GM12878 (cell line): Measurements from ENCODE around the gene SUCNR1. TPM values are rescaled to one million over a fixed set of nuclear protein-coding genes. Genes with fewer than 3 reads are reported as not detected.

Source experiments
- ATAC-seq: fragments of 200-7000 bp; cut with Tn5 transposase; 3 replicates; pipeline ENCODE4 v1.9.1; 2020; ENCODE audit warnings: mild to moderate bottlenecking, moderate library complexity
- BruUV-seq: library from RNA; stranded (reverse); fragments of 400-500 nt; replicated peaks from 2 replicates; lab custom pipeline; 2021; lab: Mats Ljungman, UMichigan
- CTCF ChIA-PET: fragments of 300-600 bp; sonication (Branson Sonifier 250); formaldehyde crosslinking; extraction: SDS; loops from one replicate; lab custom pipeline; 2021; ENCODE audit warnings: inconsistent platforms; lab: Yijun Ruan, JAX
- POLR2A ChIA-PET: fragments of 350-600 bp; formaldehyde crosslinking; extraction: SDS; loops from one replicate; lab custom pipeline; 2021; ENCODE audit warnings: inconsistent platforms; lab: Charles Lee
- RAD21 ChIA-PET: fragments of 300-600 bp; sonication (Branson Sonifier 250); formaldehyde crosslinking; loops from one replicate; lab custom pipeline; 2023; ENCODE audit warnings: antibody characterized with exemption; ENCODE audit not compliant: unreplicated experiment; lab: Charles Lee
- SMC1A ChIA-PET: fragments of 300-600 bp; sonication (Branson Sonifier 250); formaldehyde crosslinking; loops from one replicate; lab custom pipeline; 2023; ENCODE audit not compliant: unreplicated experiment, uncharacterized antibody; lab: Charles Lee
- DNase-seq: peaks from one replicate; pipeline ENCODE4 v3.0.0-alpha.2; 2011; ENCODE audit warnings: low read depth, low spot score
- FAIRE-seq: peaks from 3 replicates; lab custom pipeline; 2011; peaks lifted over from hg19 to GRCh38; lab: Jason Lieb, UNC
- H2AFZ ChIP-seq: 2 replicates; pipeline ENCODE4 v1.6.0; 2011; ENCODE audit warnings: low read depth, low read length, control low read depth; ENCODE audit not compliant: control insufficient read depth
- H3K27ac ChIP-seq: 2 replicates; pipeline ENCODE4 v1.5.1; 2011; ENCODE audit warnings: control low read depth; ENCODE audit not compliant: control insufficient read depth, insufficient read depth
- H3K27me3 ChIP-seq, 2 experiments: replicated peaks in 1 of 2; 2 replicates each; pipeline versions ENCODE4 v1.6.0 to v1.6.1; 2011; ENCODE audit warnings: low read length in 1 of 2; ENCODE audit not compliant: control insufficient read depth in 2 of 2, insufficient read depth in 2 of 2
- H3K36me3 ChIP-seq, 2 experiments: 2 replicates each; pipeline ENCODE4 v1.5.1; 2011; ENCODE audit warnings: low read length in 1 of 2; ENCODE audit not compliant: control insufficient read depth in 2 of 2, insufficient read depth in 2 of 2
- H3K4me1 ChIP-seq: 2 replicates; pipeline ENCODE4 v1.6.1; 2011; ENCODE audit warnings: mild to moderate bottlenecking, low read length, moderate library complexity, mixed read lengths; ENCODE audit not compliant: control insufficient read depth, insufficient read depth
- H3K4me2 ChIP-seq: 2 replicates; pipeline ENCODE4 v1.6.0; 2011; ENCODE audit warnings: control low read depth; ENCODE audit not compliant: control insufficient read depth, insufficient read depth
- H3K4me3 ChIP-seq: fragments of 200-600 bp; sonication (generic); 2 replicates; pipeline ENCODE4 v1.5.1; 2016
- H3K79me2 ChIP-seq: 2 replicates; pipeline ENCODE4 v1.6.0; 2011; ENCODE audit warnings: low read length; ENCODE audit not compliant: control insufficient read depth, insufficient read depth
- H3K9ac ChIP-seq: 2 replicates; pipeline ENCODE4 v1.8.0; 2011; ENCODE audit warnings: low read length, control low read depth, mixed read lengths; ENCODE audit not compliant: control insufficient read depth, insufficient read depth
- H3K9me3 ChIP-seq: replicated peaks from 3 replicates; pipeline ENCODE4 v1.5.1; 2011; ENCODE audit warnings: mild to moderate bottlenecking, low read length; ENCODE audit not compliant: control insufficient read depth, insufficient read depth
- H4K20me1 ChIP-seq: 2 replicates; pipeline ENCODE4 v1.6.0; 2011; ENCODE audit not compliant: control insufficient read depth, insufficient read depth
- CBFB ChIP-seq: IDR thresholded peaks from 2 replicates; pipeline ENCODE4 v1.6.1; 2016; ENCODE audit warnings: antibody characterized with exemption, low read depth
- CHD4 ChIP-seq: fragments of 200-600 bp; sonication (generic); IDR thresholded peaks from 2 replicates; pipeline ENCODE4 v1.6.1; 2016; ENCODE audit warnings: mild to moderate bottlenecking
- CUX1 ChIP-seq: IDR thresholded peaks from 2 replicates; pipeline ENCODE4 v1.6.1; 2012; ENCODE audit warnings: improper control_type of control experiment, low read depth, low read length; ENCODE audit not compliant: insufficient replicate concordance
- ETV6 ChIP-seq, 2 experiments: fragments of 450-650 bp in 1 of 2; IDR thresholded peaks in 1 of 2; conservative IDR thresholded peaks in 1 of 2; 2 replicates each; pipeline ENCODE4 v1.6.1; 2014; ENCODE audit warnings: antibody characterized with exemption in 1 of 2, borderline replicate concordance in 1 of 2, low read depth in 1 of 2, mild to moderate bottlenecking in 1 of 2, moderate library complexity in 1 of 2
- JUND ChIP-seq: IDR thresholded peaks from 2 replicates; pipeline ENCODE4 v1.6.1; 2012; ENCODE audit warnings: low read depth, mild to moderate bottlenecking, low read length, improper control_type of control experiment, moderate library complexity
- NFXL1 ChIP-seq: fragments of 450-650 bp; IDR thresholded peaks from 2 replicates; pipeline ENCODE4 v1.6.1; 2017; ENCODE audit warnings: antibody characterized with exemption, mild to moderate bottlenecking, borderline replicate concordance
- NFYB ChIP-seq: IDR thresholded peaks from 2 replicates; pipeline ENCODE4 v1.6.1; 2011; ENCODE audit warnings: low read depth, mild to moderate bottlenecking, low read length, improper control_type of control experiment, moderate library complexity; ENCODE audit not compliant: insufficient read depth
- POLR2AphosphoS2 ChIP-seq: IDR thresholded peaks from 2 replicates; pipeline ENCODE4 v1.6.1; 2011; ENCODE audit warnings: low read depth, mild to moderate bottlenecking, low read length, improper control_type of control experiment, moderate library complexity
- POU2F2 ChIP-seq: IDR thresholded peaks from 3 replicates; pipeline ENCODE4 v1.6.1; 2011; ENCODE audit warnings: low read depth, mild to moderate bottlenecking, low read length, borderline replicate concordance
- SMC3 ChIP-seq: IDR thresholded peaks from 2 replicates; pipeline ENCODE4 v1.6.1; 2011; ENCODE audit warnings: low read length, improper control_type of control experiment, borderline replicate concordance
- TCF3 ChIP-seq: IDR thresholded peaks from 2 replicates; pipeline ENCODE4 v1.6.1; 2012; ENCODE audit warnings: low read depth, mild to moderate bottlenecking, low read length, borderline replicate concordance; ENCODE audit not compliant: insufficient read depth
- ZSCAN29 ChIP-seq: fragments of 450-650 bp; IDR thresholded peaks from 2 replicates; pipeline ENCODE4 v1.6.1; 2017; ENCODE audit warnings: mild to moderate bottlenecking, moderate library complexity
- WGBS: methylation state at CpG from one replicate; pipeline ENCODE4 v1.1.6; 2016; ENCODE audit warnings: low lambda C conversion rate; ENCODE audit not compliant: insufficient replicate concordance, insufficient coverage; ENCODE audit errors: missing lambda C conversion rate; 5-methylcytosine and 5-hydroxymethylcytosine counted together
- in situ Hi-C: fragments of 300-500 bp; cut with MboI; formaldehyde crosslinking; loops from 9 replicates; pipeline ENCODE4 v1.14.3; 2018; ENCODE audit warnings: mixed read lengths
- intact Hi-C: fragments of 100-400 bp; cut with micrococcal nuclease; formaldehyde crosslinking; loops from one replicate; pipeline ENCODE4 v1.14.2; 2022; ENCODE audit not compliant: unreplicated experiment
- polyA plus RNA-seq, 11 experiments: library from polyadenylated mRNA; depleted of rRNA in 4 of 11; unstranded in 6 of 11; stranded (reverse) in 5 of 11; fragments of >200 nt; fragmentation: Nextera tagmentation in 4 of 11; fragmentation: Illumina TruSeq in 1 of 11; extraction: Ambion mirVana in 4 of 11; extraction: Trizol in 1 of 11; gene quantifications; 1 replicate in 1 of 11; 2 replicates in 10 of 11; pipeline versions ENCODE4 v1.2.1 to v1.2.3, GENCODE V29; 2011 to 2016; ENCODE audit warnings: inconsistent platforms in 2 of 11, missing spikeins in 2 of 11, low read depth in 1 of 11
- total RNA-seq, 4 experiments: library from RNA; depleted of rRNA in 3 of 4; stranded (reverse); fragments of >200 nt in 3 of 4; fragmentation: Illumina TruSeq in 1 of 4; extraction: Trizol in 1 of 4; gene quantifications; 2 replicates each; pipeline versions ENCODE4 v1.2.1 to v1.2.3, GENCODE V29; 2013 to 2021
- TF ChIP-seq, protein P1 (sequence below): IDR thresholded peaks from 2 replicates; pipeline ENCODE4 v1.6.1; 2012; ENCODE audit warnings: low read depth, low read length, improper control_type of control experiment
- TF ChIP-seq, protein P2 (sequence below): fragments of 150-350 bp; IDR thresholded peaks from 2 replicates; pipeline ENCODE4 v1.6.1; 2016; ENCODE audit warnings: low read depth, low read length

SUCNR1 gene
- total and polyA plus RNA-seq, 10 of the 15 experiments (the other 5 are each of a cell fraction or from before 2014, with no cell fraction given) = 0.03 to 0.12 (median 0.07) TPM; not detected in 4

DNA sequence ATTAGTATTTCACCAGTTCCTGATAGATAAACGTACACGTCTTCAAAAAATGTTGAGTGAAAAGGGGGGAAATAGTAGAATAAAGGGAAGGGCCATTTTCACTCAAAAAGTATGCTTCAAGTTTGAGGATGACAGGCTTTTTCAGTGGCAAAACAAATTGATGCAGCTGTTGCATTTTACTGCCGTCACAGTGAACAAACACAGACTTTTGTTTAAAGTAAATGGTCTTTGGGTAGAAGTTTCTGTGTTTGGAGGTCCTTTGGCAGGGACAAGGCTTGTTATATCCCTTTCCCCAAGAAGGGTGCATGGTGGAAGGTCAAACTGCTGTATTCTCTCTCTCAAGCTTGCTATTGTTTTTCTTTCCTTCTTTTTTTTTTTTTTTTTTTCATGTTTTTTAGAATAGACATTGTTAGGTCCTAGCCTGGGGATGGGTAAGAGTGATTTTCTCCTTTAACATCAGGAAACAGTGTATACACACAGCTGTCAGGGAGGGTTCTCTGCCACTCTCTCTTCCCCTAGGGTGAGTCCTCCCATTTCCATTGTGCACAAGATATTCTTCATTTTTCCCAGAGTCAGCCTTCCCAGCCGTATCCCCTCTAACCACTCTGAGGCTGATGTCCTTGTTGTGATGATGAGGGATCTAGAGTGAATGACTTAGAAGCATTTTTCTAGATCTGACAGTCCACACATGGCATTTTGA lies 6.6 kb upstream of the SUCNR1 start:
- Histone ChIP-seq H3K4me3 (no peak overlapping the region), H3K4me1 (peaks cover 5% of the 10 kb centered on the region), H3K4me2 (no peak overlapping the region), H3K27ac (no peak overlapping the region), H3K9me3 (no peaks in the 10 kb centered on the region), H3K79me2 (no peaks in the 10 kb centered on the region), H3K36me3 (no peaks in the 10 kb centered on the region), H2AFZ (no peak overlapping the region), H4K20me1 (no peaks in the 10 kb centered on the region), H3K27me3 (no peaks in the 10 kb centered on the region), H3K9ac (no peak overlapping the region)
- FAIRE-seq = no peak
- ChIA-PET POLR2A (interaction anchor here (0.6 kb wide), 1 partner anchor 503 kb away, joined by 3 read pairs; no protein-coding TSS in a partner anchor), RAD21 (interaction anchor here (1.0 kb wide), 1 partner anchor 9 kb away, joined by 3 read pairs; no protein-coding TSS in a partner anchor), CTCF (no interaction called here), SMC1A (no interaction called here)
- no TSS peak for BruUV-seq
- intact Hi-C loops = no loop called here
- ATAC-seq = no peak
- 74% methylated on average over 4 of the region's 4 CpGs for WGBS
- in situ Hi-C loops = no loop called here
- no peak for DNase-seq
- TF ChIP-seq POU2F2 (no peak), JUND (no peak), NFYB (no peak), ETV6 (conservative IDR thresholded peaks at IDR 0.05 in 1 of 2, IDR thresholded peaks at IDR 0.05 in 1 of 2; ENCODE audit: borderline replicate concordance in 1 of 2, low read depth in 1 of 2) (no peak), ZSCAN29 (no peak), POLR2AphosphoS2 (no peak), NFXL1 (no peak), TCF3 (no peak), SMC3 (no peak), CHD4 (no peak), CUX1 (no peak), CBFB (no peak)
- TF ChIP-seq, protein P1, sequence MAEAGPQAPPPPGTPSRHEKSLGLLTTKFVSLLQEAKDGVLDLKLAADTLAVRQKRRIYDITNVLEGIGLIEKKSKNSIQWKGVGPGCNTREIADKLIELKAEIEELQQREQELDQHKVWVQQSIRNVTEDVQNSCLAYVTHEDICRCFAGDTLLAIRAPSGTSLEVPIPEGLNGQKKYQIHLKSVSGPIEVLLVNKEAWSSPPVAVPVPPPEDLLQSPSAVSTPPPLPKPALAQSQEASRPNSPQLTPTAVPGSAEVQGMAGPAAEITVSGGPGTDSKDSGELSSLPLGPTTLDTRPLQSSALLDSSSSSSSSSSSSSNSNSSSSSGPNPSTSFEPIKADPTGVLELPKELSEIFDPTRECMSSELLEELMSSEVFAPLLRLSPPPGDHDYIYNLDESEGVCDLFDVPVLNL = no peak
- TF ChIP-seq, protein P2, sequence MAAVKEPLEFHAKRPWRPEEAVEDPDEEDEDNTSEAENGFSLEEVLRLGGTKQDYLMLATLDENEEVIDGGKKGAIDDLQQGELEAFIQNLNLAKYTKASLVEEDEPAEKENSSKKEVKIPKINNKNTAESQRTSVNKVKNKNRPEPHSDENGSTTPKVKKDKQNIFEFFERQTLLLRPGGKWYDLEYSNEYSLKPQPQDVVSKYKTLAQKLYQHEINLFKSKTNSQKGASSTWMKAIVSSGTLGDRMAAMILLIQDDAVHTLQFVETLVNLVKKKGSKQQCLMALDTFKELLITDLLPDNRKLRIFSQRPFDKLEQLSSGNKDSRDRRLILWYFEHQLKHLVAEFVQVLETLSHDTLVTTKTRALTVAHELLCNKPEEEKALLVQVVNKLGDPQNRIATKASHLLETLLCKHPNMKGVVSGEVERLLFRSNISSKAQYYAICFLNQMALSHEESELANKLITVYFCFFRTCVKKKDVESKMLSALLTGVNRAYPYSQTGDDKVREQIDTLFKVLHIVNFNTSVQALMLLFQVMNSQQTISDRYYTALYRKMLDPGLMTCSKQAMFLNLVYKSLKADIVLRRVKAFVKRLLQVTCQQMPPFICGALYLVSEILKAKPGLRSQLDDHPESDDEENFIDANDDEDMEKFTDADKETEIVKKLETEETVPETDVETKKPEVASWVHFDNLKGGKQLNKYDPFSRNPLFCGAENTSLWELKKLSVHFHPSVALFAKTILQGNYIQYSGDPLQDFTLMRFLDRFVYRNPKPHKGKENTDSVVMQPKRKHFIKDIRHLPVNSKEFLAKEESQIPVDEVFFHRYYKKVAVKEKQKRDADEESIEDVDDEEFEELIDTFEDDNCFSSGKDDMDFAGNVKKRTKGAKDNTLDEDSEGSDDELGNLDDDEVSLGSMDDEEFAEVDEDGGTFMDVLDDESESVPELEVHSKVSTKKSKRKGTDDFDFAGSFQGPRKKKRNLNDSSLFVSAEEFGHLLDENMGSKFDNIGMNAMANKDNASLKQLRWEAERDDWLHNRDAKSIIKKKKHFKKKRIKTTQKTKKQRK = no peak
